ENCODE measurements around the gene FBXO24. TPM values are rescaled to one million over a fixed set of nuclear protein-coding genes. Genes with fewer than 3 reads are reported as not detected.

The FBXO24 gene
- total and polyA plus RNA-seq, 2 of the 4 experiments (the other 2 are of a cell fraction) = 0.43 to 0.54 TPM

DNA sequence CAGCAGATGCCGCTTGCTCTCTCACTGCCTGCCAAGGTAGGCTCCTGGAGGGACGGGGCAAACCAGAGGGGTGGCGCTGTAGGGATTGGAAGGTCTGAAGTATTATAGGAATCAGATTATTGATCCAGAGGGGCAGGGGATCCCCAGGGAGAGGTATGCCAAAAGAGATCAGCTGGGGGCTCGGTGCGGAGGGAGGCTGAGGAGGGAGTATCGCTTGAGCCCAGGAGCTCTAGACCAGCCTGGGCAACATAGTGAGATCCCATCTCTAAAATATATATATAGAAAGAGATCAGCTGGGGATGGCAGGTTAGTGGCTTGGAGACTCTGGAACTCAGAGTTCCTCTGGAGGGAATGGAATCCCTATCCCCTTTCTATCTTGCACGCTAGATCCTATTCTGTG is 9.1 kb downstream of the FBXO24 start:
- H3K23ac ChIP-seq (ENCODE audit: low read depth, low read length) = no peak overlapping the region
- H4K8ac ChIP-seq (ENCODE audit: low read depth in 2 of 2, low read length in 2 of 2) = no peak overlapping the region
- no peak overlapping the region for H3K18ac ChIP-seq (ENCODE audit: low read depth, low read length)
- H2BK20ac ChIP-seq (ENCODE audit: low read depth, low read length) = no peak overlapping the region
- no peak for TF ChIP-seq CEBPB (IDR thresholded peaks at IDR 0.05; ENCODE audit: low read depth, low read length)
- TF ChIP-seq, protein P1, sequence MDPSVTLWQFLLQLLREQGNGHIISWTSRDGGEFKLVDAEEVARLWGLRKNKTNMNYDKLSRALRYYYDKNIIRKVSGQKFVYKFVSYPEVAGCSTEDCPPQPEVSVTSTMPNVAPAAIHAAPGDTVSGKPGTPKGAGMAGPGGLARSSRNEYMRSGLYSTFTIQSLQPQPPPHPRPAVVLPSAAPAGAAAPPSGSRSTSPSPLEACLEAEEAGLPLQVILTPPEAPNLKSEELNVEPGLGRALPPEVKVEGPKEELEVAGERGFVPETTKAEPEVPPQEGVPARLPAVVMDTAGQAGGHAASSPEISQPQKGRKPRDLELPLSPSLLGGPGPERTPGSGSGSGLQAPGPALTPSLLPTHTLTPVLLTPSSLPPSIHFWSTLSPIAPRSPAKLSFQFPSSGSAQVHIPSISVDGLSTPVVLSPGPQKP (IDR thresholded peaks at IDR 0.05; ENCODE audit: borderline replicate concordance, low read depth, low read length) = no peak
- no peak for TF ChIP-seq RFX5 (IDR thresholded peaks at IDR 0.05; ENCODE audit: low read depth, low read length)
- ATAC-seq (ENCODE audit: low read depth) (no peak), DNase-seq (no peak)
- H2BK5ac ChIP-seq (ENCODE audit: low read depth, low read length, poor library complexity, severe bottlenecking) = no peak overlapping the region
- no peak overlapping the region for H4K5ac ChIP-seq (ENCODE audit: low read depth, low read length)
- no peaks in the 10 kb centered on the region for H4K20me1 ChIP-seq (ENCODE audit: insufficient read depth, low read length)
- ChIA-PET CTCF (no interaction called here), POLR2A (ENCODE audit: unreplicated experiment) (no interaction called here)
- WGBS, 2 experiments (ENCODE audit: extremely low coverage in 2 of 2, insufficient read length in 1 of 2) = no CpG with 5 or more reads among the region's 7 CpGs
- H2BK120ac ChIP-seq (ENCODE audit: low read depth, low read length) = no peak overlapping the region
- no TSS peak for BruUV-seq (replicated peaks)
- no peak overlapping the region for H3K9ac ChIP-seq (ENCODE audit: low read depth, low read length)
- H3K27ac ChIP-seq (ENCODE audit: insufficient read depth, low read length) = no peak overlapping the region
- 0 out of 2 replicates have a peak, but pooled peaks cover 6% of the 10 kb centered on the region for H3K9me1 ChIP-seq (ENCODE audit: insufficient read depth, low read length)
- H2AFZ ChIP-seq (replicated peaks; ENCODE audit: low read length, poor library complexity) = no peak overlapping the region
- no peaks in the 10 kb centered on the region for H3K79me1 ChIP-seq (ENCODE audit: low read depth in 1 of 2, low read length in 2 of 2)
- H3K36me3 ChIP-seq (ENCODE audit: control insufficient read depth, insufficient read depth, low read length) = peaks cover 1% of the 10 kb centered on the region; the same call in 1 of the 2 replicates
- H3K4me2 ChIP-seq (ENCODE audit: low read depth, low read length) = no peak overlapping the region
- no peaks in the 10 kb centered on the region for H3K27me3 ChIP-seq (ENCODE audit: control insufficient read depth, insufficient read depth, low read length)
- peak overlapping the region; percentile 72 for H2AK9ac ChIP-seq (replicated peaks; ENCODE audit: low read depth, low read length, poor library complexity)
- intact Hi-C loops (cut with micrococcal nuclease) = no loop called here
- in situ Hi-C loops (cut with MboI; ENCODE audit: low sequenced_read_pairs) = loop anchor here (25.0 kb wide), 1 partner anchor 267 kb away; the partner anchor contains the start of genes SLC12A9 and TRIP6
- H3K9me3 ChIP-seq (ENCODE audit: control insufficient read depth, insufficient read depth, low read length) = no peaks in the 10 kb centered on the region
- H3K4me3 ChIP-seq (ENCODE audit: insufficient read depth, low read depth, low read length) = no peak overlapping the region
- H3K14ac ChIP-seq (replicated peaks; ENCODE audit: low read depth, low read length) = no peak overlapping the region
- H3K4ac ChIP-seq (ENCODE audit: low read depth, low read length) = no peak overlapping the region
- H2BK15ac ChIP-seq (ENCODE audit: low read depth, low read length) = no peak overlapping the region
- dilution Hi-C loops (cut with HindIII; ENCODE audit: low sequenced_read_pairs, unreplicated experiment) = no loop called here
- no peak overlapping the region for H2AK5ac ChIP-seq (ENCODE audit: low read depth, low read length)
- no peak overlapping the region for H4K91ac ChIP-seq (ENCODE audit: insufficient read depth, low read depth, low read length)
- peaks cover 4% of the 10 kb centered on the region; the same call in 1 of the 2 replicates for H3K4me1 ChIP-seq (ENCODE audit: control insufficient read depth, insufficient read depth, low read length)
- H3K56ac ChIP-seq (ENCODE audit: extremely low read depth, insufficient read depth, low read length) = no peak overlapping the region

Data from IMR-90 (cell line).